Vagina (tissue), 2 donors: Measurements from ENCODE around the gene HAO2. TPM values are rescaled to one million over a fixed set of nuclear protein-coding genes. Genes with fewer than 3 reads are reported as not detected.

ENCODE experiments used
- DNase-seq, 2 donors: peaks; one replicate each; pipeline ENCODE4 v3.0.0-alpha.2; 2017; ENCODE audit errors: extremely low spot score in 2 of 2
- H3K27ac ChIP-seq: fragments of 200-600 bp; sonication (generic); one replicate; pipeline ENCODE4 v1.5.1; 2019
- H3K27me3 ChIP-seq: fragments of 200-600 bp; sonication (generic); one replicate; pipeline ENCODE4 v1.5.1; 2019
- H3K36me3 ChIP-seq, 2 donors: fragments of 200-600 bp; sonication (generic); one replicate each; pipeline ENCODE4 v1.5.1; 2017 to 2019
- H3K4me1 ChIP-seq: fragments of 200-600 bp; sonication (generic); one replicate; pipeline ENCODE4 v1.5.1; 2019
- H3K4me3 ChIP-seq, 2 donors: fragments of 200-600 bp; sonication (generic); 1 replicate in 1 of 2; 2 replicates in 1 of 2; pipeline ENCODE4 v1.5.1; 2016 to 2019
- H3K9me3 ChIP-seq: fragments of 200-600 bp; sonication (generic); one replicate; pipeline ENCODE4 v1.5.1; 2019
- CTCF ChIP-seq, 3 experiments: fragments of 450-650 bp in 2 of 3; fragments of 200-600 bp in 1 of 3; sonication (generic) in 1 of 3; IDR thresholded peaks; one replicate each; pipeline ENCODE4 v1.5.1; 2017 to 2019; ENCODE audit warnings: antibody characterized with exemption in 3 of 3, mild to moderate bottlenecking in 2 of 3, moderate library complexity in 2 of 3
- POLR2A ChIP-seq, 2 donors: fragments of 450-650 bp; IDR thresholded peaks; one replicate each; pipeline ENCODE4 v1.6.1; 2017; ENCODE audit warnings: antibody characterized with exemption in 2 of 2, mild to moderate bottlenecking in 2 of 2, moderate library complexity in 2 of 2
- POLR2AphosphoS5 ChIP-seq, 2 donors: sonication (generic); formaldehyde crosslinking; IDR thresholded peaks; one replicate each; pipeline ENCODE4 v1.9.0; 2017; ENCODE audit warnings: antibody characterized with exemption in 2 of 2, mild to moderate bottlenecking in 2 of 2, low read depth in 1 of 2; ENCODE audit not compliant: insufficient read depth in 1 of 2
- intact Hi-C: fragments of 100-400 bp; cut with DNase I; formaldehyde crosslinking; loops from one replicate; pipeline ENCODE4 v1.15.1; 2023
- total RNA-seq: library from RNA; depleted of rRNA; stranded (reverse); fragments of >200 nt; gene quantifications from one replicate; pipeline ENCODE4 v1.2.3, GENCODE V29; 2016

Gene HAO2
- total RNA-seq = not detected

- Histone ChIP-seq H3K36me3 (no peaks in the 10 kb centered on the region), H3K4me1 (no peaks in the 10 kb centered on the region), H3K4me3 (no peak within 1 kb of the TSS), H3K9me3 (no peaks in the 10 kb centered on the region), H3K27ac (no peak within 1 kb of the TSS), H3K27me3 (no peaks in the 10 kb centered on the region)
- TF ChIP-seq CTCF (IDR thresholded peaks at IDR 0.05) (no peak), POLR2AphosphoS5 (IDR thresholded peaks at IDR 0.05; ENCODE audit: insufficient read depth in 1 of 2, low read depth in 1 of 2) (no peak), POLR2A (IDR thresholded peaks at IDR 0.05) (no peak)
- intact Hi-C loops = no loop called here
- peak in 1 of 2 donors; percentile 25 for DNase-seq
Measured at GRCh38 chr1:119368554-119368953, at the start of gene HAO2. Gene HAO2, plus strand, starts transcription at chr1:119368785. Its CDS starts 12,301 bp downstream, at chr1:119381086.

- Histone ChIP-seq H3K4me3 (no peak overlapping the region), H3K4me1 (no peaks in the 10 kb centered on the region), H3K27me3 (no peaks in the 10 kb centered on the region), H3K27ac (no peak overlapping the region), H3K36me3 (no peaks in the 10 kb centered on the region), H3K9me3 (no peaks in the 10 kb centered on the region)
- DNase-seq = no peak
- TF ChIP-seq POLR2A (IDR thresholded peaks at IDR 0.05) (no peak), POLR2AphosphoS5 (IDR thresholded peaks at IDR 0.05; ENCODE audit: insufficient read depth in 1 of 2, low read depth in 1 of 2) (no peak)
- intact Hi-C loops = no loop called here
Measured at GRCh38 chr1:119320100-119320499, 48.5 kb upstream of the HAO2 start.

- Histone ChIP-seq H3K4me1 (peaks cover 2% of the 10 kb centered on the region), H3K4me3 (no peak overlapping the region), H3K9me3 (no peaks in the 10 kb centered on the region), H3K36me3 (no peaks in the 10 kb centered on the region), H3K27ac (no peak overlapping the region), H3K27me3 (no peaks in the 10 kb centered on the region)
- intact Hi-C loops = no loop called here
- TF ChIP-seq POLR2AphosphoS5 (IDR thresholded peaks at IDR 0.05; ENCODE audit: insufficient read depth in 1 of 2, low read depth in 1 of 2) = no peak
- no peak for TF ChIP-seq POLR2A (IDR thresholded peaks at IDR 0.05)
- TF ChIP-seq CTCF (IDR thresholded peaks at IDR 0.05) = no peak
- DNase-seq = no peak
Measured at GRCh38 chr1:119321666-119322419, 46.7 kb upstream of the HAO2 start.

GRCh38 chr1:119323216-119323982 lies 45.2 kb upstream of the HAO2 start:
- H3K36me3 ChIP-seq = no peaks in the 10 kb centered on the region
- TF ChIP-seq CTCF (IDR thresholded peaks at IDR 0.05) (no peak), POLR2A (IDR thresholded peaks at IDR 0.05) (no peak), POLR2AphosphoS5 (IDR thresholded peaks at IDR 0.05; ENCODE audit: insufficient read depth in 1 of 2, low read depth in 1 of 2) (no peak)
- H3K4me3 ChIP-seq = no peak overlapping the region
- intact Hi-C loops = no loop called here
- H3K27me3 ChIP-seq = no peaks in the 10 kb centered on the region
- no peaks in the 10 kb centered on the region for H3K9me3 ChIP-seq
- no peak for DNase-seq
- H3K27ac ChIP-seq = no peak overlapping the region
- peaks cover 15% of the 10 kb centered on the region for H3K4me1 ChIP-seq

GRCh38 chr1:119324198-119324597 lies 44.4 kb upstream of the HAO2 start:
- DNase-seq = no peak
- Histone ChIP-seq H3K27me3 (no peaks in the 10 kb centered on the region), H3K9me3 (no peaks in the 10 kb centered on the region), H3K36me3 (no peaks in the 10 kb centered on the region), H3K4me3 (no peak overlapping the region), H3K27ac (no peak overlapping the region), H3K4me1 (peaks cover 15% of the 10 kb centered on the region)
- no peak for TF ChIP-seq CTCF (IDR thresholded peaks at IDR 0.05)
- no peak for TF ChIP-seq POLR2A (IDR thresholded peaks at IDR 0.05)
- TF ChIP-seq POLR2AphosphoS5 (IDR thresholded peaks at IDR 0.05; ENCODE audit: insufficient read depth in 1 of 2, low read depth in 1 of 2) = no peak
- intact Hi-C loops = no loop called here
